ENCODE results near the gene ZNF837.

DNA sequence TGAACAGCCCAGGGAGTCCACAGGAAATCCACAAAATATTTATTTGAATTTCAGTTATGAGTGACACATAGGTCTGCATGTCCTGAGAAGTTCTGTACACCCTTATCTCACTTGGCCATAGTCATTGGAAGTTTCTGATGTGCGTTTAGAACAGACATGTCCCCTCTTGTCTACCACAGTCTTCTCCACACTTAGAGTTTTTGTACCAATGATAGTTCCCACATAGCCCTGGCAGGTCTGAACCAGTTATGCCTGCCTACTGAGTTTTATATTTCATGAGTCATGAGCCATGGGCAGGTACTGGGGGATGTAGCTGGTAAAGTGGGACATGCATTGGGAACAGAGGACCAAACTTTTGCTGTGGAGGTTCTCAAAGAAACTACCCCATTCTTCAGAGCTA lies 47.8 kb upstream of the ZNF837 start:
- no peak for TF ChIP-seq ZNF263 (CRISPR knock-in tag; IDR thresholded peaks at IDR 0.05)
- TF ChIP-seq EZH2 (conservative IDR thresholded peaks at IDR 0.05; ENCODE audit: low read depth, low read length) = no peak
- TF ChIP-seq JDP2 (CRISPR knock-in tag; IDR thresholded peaks at IDR 0.05; ENCODE audit: borderline replicate concordance) = no peak
- no peak for TF ChIP-seq SP1 (IDR thresholded peaks at IDR 0.05)
- no peak for TF ChIP-seq SP1 (CRISPR knock-in tag; IDR thresholded peaks at IDR 0.05)
- TF ChIP-seq POLR2AphosphoS5 (IDR thresholded peaks at IDR 0.05; ENCODE audit: low read depth, low read length) = no peak
- no peak for TF ChIP-seq ESRRA (CRISPR knock-in tag; IDR thresholded peaks at IDR 0.05; ENCODE audit: low read depth)
- TF ChIP-seq CBFB (CRISPR knock-in tag; IDR thresholded peaks at IDR 0.05) = no peak
- TF ChIP-seq ZNF260 (CRISPR knock-in tag; IDR thresholded peaks at IDR 0.05; ENCODE audit: borderline replicate concordance, low read depth) = no peak
- no peak for TF ChIP-seq ELF4 (CRISPR knock-in tag; IDR thresholded peaks at IDR 0.05; ENCODE audit: borderline replicate concordance)
- no peak for TF ChIP-seq ZNF350 (CRISPR knock-in tag; IDR thresholded peaks at IDR 0.05; ENCODE audit: borderline replicate concordance, low read depth)
- TF ChIP-seq MYC (CRISPR knock-in tag; IDR thresholded peaks at IDR 0.05; ENCODE audit: borderline replicate concordance) = no peak
- TF ChIP-seq ZNF430 (CRISPR knock-in tag; IDR thresholded peaks at IDR 0.05) = no peak
- TF ChIP-seq, protein P1, sequence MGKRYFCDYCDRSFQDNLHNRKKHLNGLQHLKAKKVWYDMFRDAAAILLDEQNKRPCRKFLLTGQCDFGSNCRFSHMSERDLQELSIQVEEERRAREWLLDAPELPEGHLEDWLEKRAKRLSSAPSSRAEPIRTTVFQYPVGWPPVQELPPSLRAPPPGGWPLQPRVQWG (CRISPR knock-in tag; IDR thresholded peaks at IDR 0.05; ENCODE audit: borderline replicate concordance, low read depth) = no peak
- TF ChIP-seq ZNF629 (CRISPR knock-in tag; conservative IDR thresholded peaks at IDR 0.05) = no peak
